GM18526 (cell line): ENCODE data around the gene IFNA13.

ENCODE experiments used
- POLR2A ChIP-seq: IDR thresholded peaks from 3 replicates; pipeline ENCODE4 v1.6.1; 2011; ENCODE audit not compliant: insufficient read length; ENCODE audit errors: extremely low read depth

IFNA13 gene

GRCh38 chr9:21322911-21323461 is 44.9 kb downstream of the IFNA13 start:
- TF ChIP-seq POLR2A = no peak

GRCh38 chr9:21320465-21320864 is 47.4 kb downstream of the IFNA13 start:
- no peak for TF ChIP-seq POLR2A

- TF ChIP-seq POLR2A = no peak
These were observed 49.6 kb downstream of the IFNA13 start for GRCh38 chr9:21317956-21318923.
